ENCODE results near the gene SHC3. TPM values are rescaled to one million over a fixed set of nuclear protein-coding genes. Genes with fewer than 3 reads are reported as not detected.

Gene SHC3
- total RNA-seq, 2 experiments from 2014 or later, result 0.03 TPM; not detected in 1

DNA sequence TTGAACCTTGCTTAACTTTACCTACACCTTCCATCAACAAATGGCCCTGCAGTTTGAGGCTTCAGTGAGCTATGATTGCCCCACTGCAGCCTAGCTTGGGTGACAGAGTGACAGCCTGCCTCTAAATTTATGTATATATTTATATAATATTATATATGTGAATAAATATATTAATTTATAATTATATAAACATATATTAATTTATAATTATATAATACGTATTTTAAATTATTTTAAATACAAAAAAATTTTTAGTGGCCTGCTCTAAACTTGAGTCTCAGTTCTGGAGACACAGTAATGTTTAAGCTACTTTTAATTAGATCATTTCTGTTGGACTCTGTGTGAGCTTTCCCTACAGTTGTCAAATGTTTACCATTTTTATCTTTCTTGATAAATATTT, 9.3 kb upstream of the SHC3 start:
- no peak for DNase-seq (ENCODE audit: low spot score)
- CTCF ChIA-PET (ENCODE audit: unreplicated experiment), result no interaction called here
- Histone ChIP-seq H3K9me2 (ENCODE audit: insufficient read depth, low read length) (no peaks in the 10 kb centered on the region), H3K4me1 (ENCODE audit: insufficient read depth, low read length, poor library complexity, severe bottlenecking) (no peaks in the 10 kb centered on the region), H3K27ac (ENCODE audit: low read depth, low read length, poor library complexity, severe bottlenecking) (no peak overlapping the region), H3K79me2 (ENCODE audit: insufficient read depth, low read depth, low read length) (no peaks in the 10 kb centered on the region), H2AFZ (ENCODE audit: low read length) (no peak overlapping the region), H3K36me3 (ENCODE audit: insufficient read depth, low read length) (no peaks in the 10 kb centered on the region), H4K20me1 (ENCODE audit: insufficient read depth, low read length) (no peaks in the 10 kb centered on the region), H3K9me3 (ENCODE audit: low read length) (no peaks in the 10 kb centered on the region), H3K4me2 (ENCODE audit: low read length) (no peak overlapping the region), H3K4me3 (ENCODE audit: low read depth, low read length, poor library complexity, severe bottlenecking) (no peak overlapping the region)
- no TSS peak for BruUV-seq (replicated peaks)
- POLR2A ChIA-PET, result no interaction called here
- intact Hi-C loops (cut with micrococcal nuclease; ENCODE audit: unreplicated experiment), result no loop called here
- no peak for TF ChIP-seq EZH2phosphoT487 (IDR thresholded peaks at IDR 0.05; ENCODE audit: borderline replicate concordance, low read depth, low read length)
- TF ChIP-seq, protein P1, sequence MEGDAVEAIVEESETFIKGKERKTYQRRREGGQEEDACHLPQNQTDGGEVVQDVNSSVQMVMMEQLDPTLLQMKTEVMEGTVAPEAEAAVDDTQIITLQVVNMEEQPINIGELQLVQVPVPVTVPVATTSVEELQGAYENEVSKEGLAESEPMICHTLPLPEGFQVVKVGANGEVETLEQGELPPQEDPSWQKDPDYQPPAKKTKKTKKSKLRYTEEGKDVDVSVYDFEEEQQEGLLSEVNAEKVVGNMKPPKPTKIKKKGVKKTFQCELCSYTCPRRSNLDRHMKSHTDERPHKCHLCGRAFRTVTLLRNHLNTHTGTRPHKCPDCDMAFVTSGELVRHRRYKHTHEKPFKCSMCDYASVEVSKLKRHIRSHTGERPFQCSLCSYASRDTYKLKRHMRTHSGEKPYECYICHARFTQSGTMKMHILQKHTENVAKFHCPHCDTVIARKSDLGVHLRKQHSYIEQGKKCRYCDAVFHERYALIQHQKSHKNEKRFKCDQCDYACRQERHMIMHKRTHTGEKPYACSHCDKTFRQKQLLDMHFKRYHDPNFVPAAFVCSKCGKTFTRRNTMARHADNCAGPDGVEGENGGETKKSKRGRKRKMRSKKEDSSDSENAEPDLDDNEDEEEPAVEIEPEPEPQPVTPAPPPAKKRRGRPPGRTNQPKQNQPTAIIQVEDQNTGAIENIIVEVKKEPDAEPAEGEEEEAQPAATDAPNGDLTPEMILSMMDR (conservative IDR thresholded peaks at IDR 0.05; ENCODE audit: low read length), result no peak

DNA sequence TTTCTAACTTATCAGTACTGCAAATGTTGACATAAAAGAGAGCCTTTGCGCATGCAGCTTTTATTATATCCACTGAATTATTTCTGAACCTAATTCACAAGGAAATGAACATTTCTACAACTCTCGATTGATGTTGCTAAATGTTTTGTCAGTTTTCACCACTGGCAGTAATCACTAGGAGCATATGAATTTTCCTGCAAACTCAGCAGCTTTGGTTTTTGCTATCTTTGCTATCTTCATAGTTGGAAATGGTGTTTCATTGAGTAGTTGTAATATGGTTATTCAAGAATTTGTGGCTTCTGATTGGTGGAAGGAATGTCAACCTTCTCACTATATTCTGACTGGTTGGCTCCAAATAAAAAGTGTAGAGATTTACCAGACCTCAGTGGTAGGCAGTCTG, 8.9 kb upstream of the SHC3 start:
- Histone ChIP-seq H3K79me2 (ENCODE audit: insufficient read depth, low read depth, low read length) (no peaks in the 10 kb centered on the region), H3K4me1 (ENCODE audit: insufficient read depth, low read length, poor library complexity, severe bottlenecking) (no peaks in the 10 kb centered on the region), H3K36me3 (ENCODE audit: insufficient read depth, low read length) (no peaks in the 10 kb centered on the region), H3K9me3 (ENCODE audit: low read length) (no peaks in the 10 kb centered on the region), H3K27ac (ENCODE audit: low read depth, low read length, poor library complexity, severe bottlenecking) (no peak overlapping the region), H3K4me2 (ENCODE audit: low read length) (no peak overlapping the region), H3K4me3 (ENCODE audit: low read depth, low read length, poor library complexity, severe bottlenecking) (no peak overlapping the region), H3K9me2 (ENCODE audit: insufficient read depth, low read length) (no peaks in the 10 kb centered on the region), H4K20me1 (ENCODE audit: insufficient read depth, low read length) (no peaks in the 10 kb centered on the region), H2AFZ (ENCODE audit: low read length) (no peak overlapping the region)
- no peak for DNase-seq (ENCODE audit: low spot score)
- ChIA-PET CTCF (ENCODE audit: unreplicated experiment) (no interaction called here), POLR2A (no interaction called here)
- intact Hi-C loops (cut with micrococcal nuclease; ENCODE audit: unreplicated experiment), result no loop called here
- TF ChIP-seq, protein P1 (conservative IDR thresholded peaks at IDR 0.05; ENCODE audit: low read length), result no peak
- no peak for TF ChIP-seq EZH2phosphoT487 (IDR thresholded peaks at IDR 0.05; ENCODE audit: borderline replicate concordance, low read depth, low read length)
- BruUV-seq (replicated peaks), result no TSS peak

DNA sequence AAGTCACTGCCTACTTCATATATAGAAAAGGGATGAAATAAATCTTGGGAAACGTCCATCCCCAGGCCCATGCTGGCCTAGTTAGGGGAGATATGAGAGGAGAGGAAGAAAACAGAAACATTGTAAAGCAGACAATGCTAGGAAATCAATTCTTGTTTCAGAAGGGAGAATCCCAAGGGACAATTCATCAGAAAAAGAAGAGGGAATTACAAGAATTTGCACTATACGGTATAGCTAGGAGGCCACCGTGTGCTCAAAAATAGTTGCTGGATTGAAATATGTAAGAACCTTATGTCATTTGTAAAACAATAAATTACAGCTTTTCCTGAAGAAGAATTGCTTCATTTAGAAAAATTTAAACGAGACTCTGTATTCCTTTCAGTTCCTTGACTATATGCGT, 8.3 kb upstream of the SHC3 start:
- Histone ChIP-seq H4K20me1 (ENCODE audit: insufficient read depth, low read length) (no peaks in the 10 kb centered on the region), H3K36me3 (ENCODE audit: insufficient read depth, low read length) (no peaks in the 10 kb centered on the region), H3K79me2 (ENCODE audit: insufficient read depth, low read depth, low read length) (no peaks in the 10 kb centered on the region), H3K4me1 (ENCODE audit: insufficient read depth, low read length, poor library complexity, severe bottlenecking) (no peaks in the 10 kb centered on the region), H3K4me3 (ENCODE audit: low read depth, low read length, poor library complexity, severe bottlenecking) (no peak overlapping the region), H2AFZ (ENCODE audit: low read length) (no peak overlapping the region), H3K9me2 (ENCODE audit: insufficient read depth, low read length) (no peaks in the 10 kb centered on the region), H3K27ac (ENCODE audit: low read depth, low read length, poor library complexity, severe bottlenecking) (no peak overlapping the region), H3K9me3 (ENCODE audit: low read length) (no peaks in the 10 kb centered on the region), H3K4me2 (ENCODE audit: low read length) (no peak overlapping the region)
- POLR2A ChIA-PET, result no interaction called here
- DNase-seq (ENCODE audit: low spot score), result no peak
- intact Hi-C loops (cut with micrococcal nuclease; ENCODE audit: unreplicated experiment), result no loop called here
- CTCF ChIA-PET (ENCODE audit: unreplicated experiment), result no interaction called here
- no peak for TF ChIP-seq EZH2phosphoT487 (IDR thresholded peaks at IDR 0.05; ENCODE audit: borderline replicate concordance, low read depth, low read length)
- TF ChIP-seq, protein P1 (conservative IDR thresholded peaks at IDR 0.05; ENCODE audit: low read length), result no peak
- BruUV-seq (replicated peaks), result no TSS peak
